Prostate gland (tissue), 2 donors: ENCODE results near the gene PAAF1.

Experiments used
- POLR2A ChIP-seq: fragments of 450-650 bp; IDR thresholded peaks from one replicate; pipeline ENCODE4 v1.6.1; 2016; ENCODE audit warnings: antibody characterized with exemption, mild to moderate bottlenecking
- POLR2AphosphoS5 ChIP-seq: sonication (generic); formaldehyde crosslinking; IDR thresholded peaks from one replicate; pipeline ENCODE4 v1.6.1; 2017; ENCODE audit warnings: antibody characterized with exemption
- TF ChIP-seq, protein P1 (sequence below), 4 experiments: fragments of 200-600 bp in 2 of 4; fragments of 450-650 bp in 2 of 4; sonication (generic) in 2 of 4; IDR thresholded peaks; 1 replicate in 3 of 4; 2 replicates in 1 of 4; pipeline ENCODE4 v1.5.1; 2016 to 2019; ENCODE audit warnings: antibody characterized with exemption in 4 of 4, mild to moderate bottlenecking in 2 of 4, moderate library complexity in 2 of 4

DNA sequence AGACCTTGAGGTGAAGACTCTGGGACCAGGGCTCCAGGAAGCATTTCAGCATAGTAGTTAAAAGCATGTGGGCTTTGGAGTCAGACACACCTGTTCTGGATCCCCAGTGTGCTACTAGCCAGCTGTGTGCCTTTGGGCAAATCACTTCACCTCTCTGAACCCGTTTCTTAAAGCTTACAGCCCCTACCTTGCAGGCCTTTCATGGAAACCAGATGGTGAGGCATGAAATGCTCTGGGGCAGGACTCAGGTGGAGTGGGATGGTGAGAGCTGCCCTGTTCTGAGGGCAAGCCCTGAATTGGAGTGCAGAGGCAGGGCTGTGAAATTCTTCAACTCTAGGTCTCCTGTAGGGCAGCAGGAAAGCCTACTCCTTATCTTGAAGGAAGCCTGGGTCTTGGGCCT, 95.4 kb downstream of the PAAF1 start:
- TF ChIP-seq, protein P1, sequence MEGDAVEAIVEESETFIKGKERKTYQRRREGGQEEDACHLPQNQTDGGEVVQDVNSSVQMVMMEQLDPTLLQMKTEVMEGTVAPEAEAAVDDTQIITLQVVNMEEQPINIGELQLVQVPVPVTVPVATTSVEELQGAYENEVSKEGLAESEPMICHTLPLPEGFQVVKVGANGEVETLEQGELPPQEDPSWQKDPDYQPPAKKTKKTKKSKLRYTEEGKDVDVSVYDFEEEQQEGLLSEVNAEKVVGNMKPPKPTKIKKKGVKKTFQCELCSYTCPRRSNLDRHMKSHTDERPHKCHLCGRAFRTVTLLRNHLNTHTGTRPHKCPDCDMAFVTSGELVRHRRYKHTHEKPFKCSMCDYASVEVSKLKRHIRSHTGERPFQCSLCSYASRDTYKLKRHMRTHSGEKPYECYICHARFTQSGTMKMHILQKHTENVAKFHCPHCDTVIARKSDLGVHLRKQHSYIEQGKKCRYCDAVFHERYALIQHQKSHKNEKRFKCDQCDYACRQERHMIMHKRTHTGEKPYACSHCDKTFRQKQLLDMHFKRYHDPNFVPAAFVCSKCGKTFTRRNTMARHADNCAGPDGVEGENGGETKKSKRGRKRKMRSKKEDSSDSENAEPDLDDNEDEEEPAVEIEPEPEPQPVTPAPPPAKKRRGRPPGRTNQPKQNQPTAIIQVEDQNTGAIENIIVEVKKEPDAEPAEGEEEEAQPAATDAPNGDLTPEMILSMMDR (IDR thresholded peaks at IDR 0.05): no peak
- TF ChIP-seq POLR2A (no peak), POLR2AphosphoS5 (no peak)
